GM12878 (cell line): ENCODE results near the gene OAS1. TPM values are rescaled to one million over a fixed set of nuclear protein-coding genes. Genes with fewer than 3 reads are reported as not detected.
A peak's percentile ranks its signal among the peaks of the same experiment; 100 is the strongest.

ENCODE experiments used
- ATAC-seq: fragments of 200-7000 bp; cut with Tn5 transposase; 3 replicates; pipeline ENCODE4 v1.9.1; 2020; ENCODE audit warnings: mild to moderate bottlenecking, moderate library complexity
- BruUV-seq: library from RNA; stranded (reverse); fragments of 400-500 nt; replicated peaks from 2 replicates; lab custom pipeline; 2021; lab: Mats Ljungman, UMichigan
- CTCF ChIA-PET: fragments of 300-600 bp; sonication (Branson Sonifier 250); formaldehyde crosslinking; extraction: SDS; loops from one replicate; lab custom pipeline; 2021; ENCODE audit warnings: inconsistent platforms; lab: Yijun Ruan, JAX
- POLR2A ChIA-PET: fragments of 350-600 bp; formaldehyde crosslinking; extraction: SDS; loops from one replicate; lab custom pipeline; 2021; ENCODE audit warnings: inconsistent platforms; lab: Charles Lee
- RAD21 ChIA-PET: fragments of 300-600 bp; sonication (Branson Sonifier 250); formaldehyde crosslinking; loops from one replicate; lab custom pipeline; 2023; ENCODE audit warnings: antibody characterized with exemption; ENCODE audit not compliant: unreplicated experiment; lab: Charles Lee
- SMC1A ChIA-PET: fragments of 300-600 bp; sonication (Branson Sonifier 250); formaldehyde crosslinking; loops from one replicate; lab custom pipeline; 2023; ENCODE audit not compliant: unreplicated experiment, uncharacterized antibody; lab: Charles Lee
- DNase-seq: peaks from one replicate; pipeline ENCODE4 v3.0.0-alpha.2; 2011; ENCODE audit warnings: low read depth, low spot score
- FAIRE-seq: peaks from 3 replicates; lab custom pipeline; 2011; peaks lifted over from hg19 to GRCh38; lab: Jason Lieb, UNC
- H2AFZ ChIP-seq: 2 replicates; pipeline ENCODE4 v1.6.0; 2011; ENCODE audit warnings: low read depth, low read length, control low read depth; ENCODE audit not compliant: control insufficient read depth
- H3K27ac ChIP-seq: 2 replicates; pipeline ENCODE4 v1.5.1; 2011; ENCODE audit warnings: control low read depth; ENCODE audit not compliant: control insufficient read depth, insufficient read depth
- H3K27me3 ChIP-seq, 2 experiments: replicated peaks in 1 of 2; 2 replicates each; pipeline versions ENCODE4 v1.6.0 to v1.6.1; 2011; ENCODE audit warnings: low read length in 1 of 2; ENCODE audit not compliant: control insufficient read depth in 2 of 2, insufficient read depth in 2 of 2
- H3K36me3 ChIP-seq, 2 experiments: 2 replicates each; pipeline ENCODE4 v1.5.1; 2011; ENCODE audit warnings: low read length in 1 of 2; ENCODE audit not compliant: control insufficient read depth in 2 of 2, insufficient read depth in 2 of 2
- H3K4me1 ChIP-seq: 2 replicates; pipeline ENCODE4 v1.6.1; 2011; ENCODE audit warnings: mild to moderate bottlenecking, low read length, moderate library complexity, mixed read lengths; ENCODE audit not compliant: control insufficient read depth, insufficient read depth
- H3K4me2 ChIP-seq: 2 replicates; pipeline ENCODE4 v1.6.0; 2011; ENCODE audit warnings: control low read depth; ENCODE audit not compliant: control insufficient read depth, insufficient read depth
- H3K4me3 ChIP-seq: fragments of 200-600 bp; sonication (generic); 2 replicates; pipeline ENCODE4 v1.5.1; 2016
- H3K79me2 ChIP-seq: 2 replicates; pipeline ENCODE4 v1.6.0; 2011; ENCODE audit warnings: low read length; ENCODE audit not compliant: control insufficient read depth, insufficient read depth
- H3K9ac ChIP-seq: 2 replicates; pipeline ENCODE4 v1.8.0; 2011; ENCODE audit warnings: low read length, control low read depth, mixed read lengths; ENCODE audit not compliant: control insufficient read depth, insufficient read depth
- H3K9me3 ChIP-seq: replicated peaks from 3 replicates; pipeline ENCODE4 v1.5.1; 2011; ENCODE audit warnings: mild to moderate bottlenecking, low read length; ENCODE audit not compliant: control insufficient read depth, insufficient read depth
- H4K20me1 ChIP-seq: 2 replicates; pipeline ENCODE4 v1.6.0; 2011; ENCODE audit not compliant: control insufficient read depth, insufficient read depth
- CHD1 ChIP-seq: IDR thresholded peaks from 2 replicates; pipeline ENCODE4 v1.6.1; 2012; ENCODE audit warnings: low read depth, low read length, improper control_type of control experiment
- JUNB ChIP-seq: IDR thresholded peaks from 2 replicates; pipeline ENCODE4 v1.6.1; 2016; ENCODE audit warnings: antibody characterized with exemption, mild to moderate bottlenecking
- NBN ChIP-seq: fragments of 450-650 bp; IDR thresholded peaks from 2 replicates; pipeline ENCODE4 v1.6.1; 2016
- NR2C1 ChIP-seq: fragments of 450-650 bp; IDR thresholded peaks from 2 replicates; pipeline ENCODE4 v1.6.1; 2017; ENCODE audit warnings: antibody characterized with exemption, mild to moderate bottlenecking, moderate library complexity
- RAD51 ChIP-seq: fragments of 450-650 bp; IDR thresholded peaks from 2 replicates; pipeline ENCODE4 v1.6.1; 2016; ENCODE audit warnings: moderate library complexity, mild to moderate bottlenecking, inconsistent platforms
- SP1 ChIP-seq: IDR thresholded peaks from one replicate; pipeline ENCODE4 v1.6.1; 2011; ENCODE audit warnings: low read depth, low read length
- SPI1 ChIP-seq: IDR thresholded peaks from 2 replicates; pipeline ENCODE4 v1.6.1; 2011; ENCODE audit warnings: low read depth, mild to moderate bottlenecking, low read length, moderate library complexity, borderline replicate concordance; ENCODE audit not compliant: insufficient read depth
- SRF ChIP-seq, 2 experiments: IDR thresholded peaks; 2 replicates each; pipeline ENCODE4 v1.6.1; 2011; ENCODE audit warnings: low read depth in 2 of 2, low read length in 2 of 2, mild to moderate bottlenecking in 1 of 2, moderate library complexity in 1 of 2
- TCF12 ChIP-seq: IDR thresholded peaks from 2 replicates; pipeline ENCODE4 v1.6.1; 2011; ENCODE audit warnings: low read depth, mild to moderate bottlenecking, low read length
- ZNF274 ChIP-seq: IDR thresholded peaks from one replicate; pipeline ENCODE4 v1.8.0; 2011; ENCODE audit not compliant: insufficient read length, insufficient read depth
- ZZZ3 ChIP-seq: IDR thresholded peaks from 2 replicates; pipeline ENCODE4 v1.6.1; 2011; ENCODE audit warnings: low read depth; ENCODE audit not compliant: control insufficient read depth, insufficient read length
- in situ Hi-C: fragments of 300-500 bp; cut with MboI; formaldehyde crosslinking; loops from 9 replicates; pipeline ENCODE4 v1.14.3; 2018; ENCODE audit warnings: mixed read lengths
- intact Hi-C: fragments of 100-400 bp; cut with micrococcal nuclease; formaldehyde crosslinking; loops from one replicate; pipeline ENCODE4 v1.14.2; 2022; ENCODE audit not compliant: unreplicated experiment
- polyA plus RNA-seq, 11 experiments: library from polyadenylated mRNA; depleted of rRNA in 4 of 11; unstranded in 6 of 11; stranded (reverse) in 5 of 11; fragments of >200 nt; fragmentation: Nextera tagmentation in 4 of 11; fragmentation: Illumina TruSeq in 1 of 11; extraction: Ambion mirVana in 4 of 11; extraction: Trizol in 1 of 11; gene quantifications; 1 replicate in 1 of 11; 2 replicates in 10 of 11; pipeline versions ENCODE4 v1.2.1 to v1.2.3, GENCODE V29; 2011 to 2016; ENCODE audit warnings: inconsistent platforms in 2 of 11, missing spikeins in 2 of 11, low read depth in 1 of 11
- total RNA-seq, 4 experiments: library from RNA; depleted of rRNA in 3 of 4; stranded (reverse); fragments of >200 nt in 3 of 4; fragmentation: Illumina TruSeq in 1 of 4; extraction: Trizol in 1 of 4; gene quantifications; 2 replicates each; pipeline versions ENCODE4 v1.2.1 to v1.2.3, GENCODE V29; 2013 to 2021
- TF ChIP-seq, protein P1 (sequence below): IDR thresholded peaks from 2 replicates; pipeline ENCODE4 v1.6.1; 2011; ENCODE audit warnings: low read depth, low read length, improper control_type of control experiment, borderline replicate concordance
- TF ChIP-seq, protein P2 (sequence below): fragments of 450-650 bp; formaldehyde crosslinking; IDR thresholded peaks from 2 replicates; pipeline ENCODE4 v1.5.0; 2022; ENCODE audit warnings: mild to moderate bottlenecking, missing genetic modification characterization
- TF ChIP-seq, protein P3 (sequence below): fragments of 450-650 bp; IDR thresholded peaks from 2 replicates; pipeline ENCODE4 v1.6.1; 2017; ENCODE audit warnings: low read depth, mild to moderate bottlenecking, moderate library complexity
- TF ChIP-seq, protein P4 (sequence below): IDR thresholded peaks from 2 replicates; pipeline ENCODE4 v1.6.1; 2012; ENCODE audit warnings: improper control_type of control experiment, low read depth, low read length; ENCODE audit not compliant: insufficient replicate concordance

OAS1 gene
- total and polyA plus RNA-seq, 10 of the 15 experiments (the other 5 are each of a cell fraction or from before 2014, with no cell fraction given), result 44.7 to 287 (median 64.3) TPM

DNA sequence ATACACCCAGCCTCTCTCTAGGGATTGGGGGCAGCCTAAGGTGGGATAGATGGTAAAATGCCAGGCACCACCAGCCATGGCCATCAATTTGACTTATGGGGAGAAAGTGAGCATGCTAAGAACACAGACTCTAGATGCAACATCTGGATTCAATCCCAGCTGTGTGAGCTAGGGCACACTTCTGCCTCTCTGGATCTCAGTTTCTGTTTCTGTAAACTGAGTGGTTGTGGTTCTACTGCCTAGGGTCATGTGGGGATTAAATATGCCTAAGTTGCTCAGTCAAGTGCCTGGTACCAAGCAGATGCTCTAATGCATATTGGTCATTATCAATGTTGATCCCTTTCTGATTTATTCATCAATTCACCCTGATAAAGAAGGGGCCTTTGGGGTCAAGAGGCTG is 12.6 kb upstream of the OAS1 start:
- H3K4me2 ChIP-seq, result no peak overlapping the region
- peak; percentile 65 for ATAC-seq
- ChIA-PET POLR2A (no interaction called here), RAD21 (no interaction called here), CTCF (interaction anchor here (0.6 to 1.5 kb wide), 2 partner anchors 13 to 198 kb away, joined by 3 to 4 read pairs; partner anchors contain the start of gene OAS1), SMC1A (no interaction called here)
- no peaks in the 10 kb centered on the region for H3K9me3 ChIP-seq
- H3K27ac ChIP-seq, result no peak overlapping the region
- in situ Hi-C loops, result no loop called here
- BruUV-seq, result no TSS peak
- FAIRE-seq, result peak; percentile 18
- H3K36me3 ChIP-seq, result no peaks in the 10 kb centered on the region
- no peaks in the 10 kb centered on the region for H3K79me2 ChIP-seq
- no peak for DNase-seq
- H2AFZ ChIP-seq, result no peak overlapping the region
- H3K9ac ChIP-seq, result no peak overlapping the region
- intact Hi-C loops, result no loop called here
- H3K27me3 ChIP-seq, result no peaks in the 10 kb centered on the region; a peak in 1 of 4 replicates
- no peaks in the 10 kb centered on the region for H4K20me1 ChIP-seq
- H3K4me3 ChIP-seq, result no peak overlapping the region
- no peaks in the 10 kb centered on the region for H3K4me1 ChIP-seq
- TF ChIP-seq, protein P1, sequence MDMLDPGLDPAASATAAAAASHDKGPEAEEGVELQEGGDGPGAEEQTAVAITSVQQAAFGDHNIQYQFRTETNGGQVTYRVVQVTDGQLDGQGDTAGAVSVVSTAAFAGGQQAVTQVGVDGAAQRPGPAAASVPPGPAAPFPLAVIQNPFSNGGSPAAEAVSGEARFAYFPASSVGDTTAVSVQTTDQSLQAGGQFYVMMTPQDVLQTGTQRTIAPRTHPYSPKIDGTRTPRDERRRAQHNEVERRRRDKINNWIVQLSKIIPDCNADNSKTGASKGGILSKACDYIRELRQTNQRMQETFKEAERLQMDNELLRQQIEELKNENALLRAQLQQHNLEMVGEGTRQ, result no peak
- TF ChIP-seq SP1 (no peak), SRF (IDR thresholded peaks at IDR 0.05; ENCODE audit: low read depth in 2 of 2, low read length in 2 of 2) (no peak), NBN (no peak), NR2C1 (no peak), CHD1 (no peak), JUNB (no peak), RAD51 (no peak), ZZZ3 (no peak), TCF12 (no peak), SPI1 (no peak), ZNF274 (no peak)
- TF ChIP-seq, protein P2, sequence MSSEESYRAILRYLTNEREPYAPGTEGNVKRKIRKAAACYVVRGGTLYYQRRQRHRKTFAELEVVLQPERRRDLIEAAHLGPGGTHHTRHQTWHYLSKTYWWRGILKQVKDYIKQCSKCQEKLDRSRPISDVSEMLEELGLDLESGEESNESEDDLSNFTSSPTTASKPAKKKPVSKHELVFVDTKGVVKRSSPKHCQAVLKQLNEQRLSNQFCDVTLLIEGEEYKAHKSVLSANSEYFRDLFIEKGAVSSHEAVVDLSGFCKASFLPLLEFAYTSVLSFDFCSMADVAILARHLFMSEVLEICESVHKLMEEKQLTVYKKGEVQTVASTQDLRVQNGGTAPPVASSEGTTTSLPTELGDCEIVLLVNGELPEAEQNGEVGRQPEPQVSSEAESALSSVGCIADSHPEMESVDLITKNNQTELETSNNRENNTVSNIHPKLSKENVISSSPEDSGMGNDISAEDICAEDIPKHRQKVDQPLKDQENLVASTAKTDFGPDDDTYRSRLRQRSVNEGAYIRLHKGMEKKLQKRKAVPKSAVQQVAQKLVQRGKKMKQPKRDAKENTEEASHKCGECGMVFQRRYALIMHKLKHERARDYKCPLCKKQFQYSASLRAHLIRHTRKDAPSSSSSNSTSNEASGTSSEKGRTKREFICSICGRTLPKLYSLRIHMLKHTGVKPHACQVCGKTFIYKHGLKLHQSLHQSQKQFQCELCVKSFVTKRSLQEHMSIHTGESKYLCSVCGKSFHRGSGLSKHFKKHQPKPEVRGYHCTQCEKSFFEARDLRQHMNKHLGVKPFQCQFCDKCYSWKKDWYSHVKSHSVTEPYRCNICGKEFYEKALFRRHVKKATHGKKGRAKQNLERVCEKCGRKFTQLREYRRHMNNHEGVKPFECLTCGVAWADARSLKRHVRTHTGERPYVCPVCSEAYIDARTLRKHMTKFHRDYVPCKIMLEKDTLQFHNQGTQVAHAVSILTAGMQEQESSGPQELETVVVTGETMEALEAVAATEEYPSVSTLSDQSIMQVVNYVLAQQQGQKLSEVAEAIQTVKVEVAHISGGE, result no peak
- TF ChIP-seq, protein P3, sequence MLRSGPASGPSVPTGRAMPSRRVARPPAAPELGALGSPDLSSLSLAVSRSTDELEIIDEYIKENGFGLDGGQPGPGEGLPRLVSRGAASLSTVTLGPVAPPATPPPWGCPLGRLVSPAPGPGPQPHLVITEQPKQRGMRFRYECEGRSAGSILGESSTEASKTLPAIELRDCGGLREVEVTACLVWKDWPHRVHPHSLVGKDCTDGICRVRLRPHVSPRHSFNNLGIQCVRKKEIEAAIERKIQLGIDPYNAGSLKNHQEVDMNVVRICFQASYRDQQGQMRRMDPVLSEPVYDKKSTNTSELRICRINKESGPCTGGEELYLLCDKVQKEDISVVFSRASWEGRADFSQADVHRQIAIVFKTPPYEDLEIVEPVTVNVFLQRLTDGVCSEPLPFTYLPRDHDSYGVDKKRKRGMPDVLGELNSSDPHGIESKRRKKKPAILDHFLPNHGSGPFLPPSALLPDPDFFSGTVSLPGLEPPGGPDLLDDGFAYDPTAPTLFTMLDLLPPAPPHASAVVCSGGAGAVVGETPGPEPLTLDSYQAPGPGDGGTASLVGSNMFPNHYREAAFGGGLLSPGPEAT, result no peak
- TF ChIP-seq, protein P4, sequence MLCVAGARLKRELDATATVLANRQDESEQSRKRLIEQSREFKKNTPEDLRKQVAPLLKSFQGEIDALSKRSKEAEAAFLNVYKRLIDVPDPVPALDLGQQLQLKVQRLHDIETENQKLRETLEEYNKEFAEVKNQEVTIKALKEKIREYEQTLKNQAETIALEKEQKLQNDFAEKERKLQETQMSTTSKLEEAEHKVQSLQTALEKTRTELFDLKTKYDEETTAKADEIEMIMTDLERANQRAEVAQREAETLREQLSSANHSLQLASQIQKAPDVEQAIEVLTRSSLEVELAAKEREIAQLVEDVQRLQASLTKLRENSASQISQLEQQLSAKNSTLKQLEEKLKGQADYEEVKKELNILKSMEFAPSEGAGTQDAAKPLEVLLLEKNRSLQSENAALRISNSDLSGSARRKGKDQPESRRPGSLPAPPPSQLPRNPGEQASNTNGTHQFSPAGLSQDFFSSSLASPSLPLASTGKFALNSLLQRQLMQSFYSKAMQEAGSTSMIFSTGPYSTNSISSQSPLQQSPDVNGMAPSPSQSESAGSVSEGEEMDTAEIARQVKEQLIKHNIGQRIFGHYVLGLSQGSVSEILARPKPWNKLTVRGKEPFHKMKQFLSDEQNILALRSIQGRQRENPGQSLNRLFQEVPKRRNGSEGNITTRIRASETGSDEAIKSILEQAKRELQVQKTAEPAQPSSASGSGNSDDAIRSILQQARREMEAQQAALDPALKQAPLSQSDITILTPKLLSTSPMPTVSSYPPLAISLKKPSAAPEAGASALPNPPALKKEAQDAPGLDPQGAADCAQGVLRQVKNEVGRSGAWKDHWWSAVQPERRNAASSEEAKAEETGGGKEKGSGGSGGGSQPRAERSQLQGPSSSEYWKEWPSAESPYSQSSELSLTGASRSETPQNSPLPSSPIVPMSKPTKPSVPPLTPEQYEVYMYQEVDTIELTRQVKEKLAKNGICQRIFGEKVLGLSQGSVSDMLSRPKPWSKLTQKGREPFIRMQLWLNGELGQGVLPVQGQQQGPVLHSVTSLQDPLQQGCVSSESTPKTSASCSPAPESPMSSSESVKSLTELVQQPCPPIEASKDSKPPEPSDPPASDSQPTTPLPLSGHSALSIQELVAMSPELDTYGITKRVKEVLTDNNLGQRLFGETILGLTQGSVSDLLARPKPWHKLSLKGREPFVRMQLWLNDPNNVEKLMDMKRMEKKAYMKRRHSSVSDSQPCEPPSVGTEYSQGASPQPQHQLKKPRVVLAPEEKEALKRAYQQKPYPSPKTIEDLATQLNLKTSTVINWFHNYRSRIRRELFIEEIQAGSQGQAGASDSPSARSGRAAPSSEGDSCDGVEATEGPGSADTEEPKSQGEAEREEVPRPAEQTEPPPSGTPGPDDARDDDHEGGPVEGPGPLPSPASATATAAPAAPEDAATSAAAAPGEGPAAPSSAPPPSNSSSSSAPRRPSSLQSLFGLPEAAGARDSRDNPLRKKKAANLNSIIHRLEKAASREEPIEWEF, result no peak
